ENCODE data around the gene PLD6.

PLD6 gene

GRCh38 chr17:17216776-17217175 is 10.6 kb upstream of the PLD6 start:
- H3K4me2 ChIP-seq (ENCODE audit: low read depth, low read length, poor library complexity, severe bottlenecking): no peak overlapping the region
- H4K20me1 ChIP-seq (ENCODE audit: low read depth, low read length): no peaks in the 10 kb centered on the region
- no peaks in the 10 kb centered on the region for H3F3A ChIP-seq (ENCODE audit: insufficient read depth)
- no peaks in the 10 kb centered on the region for H3K79me2 ChIP-seq (ENCODE audit: insufficient read depth, low read length)
- TF ChIP-seq EZH2phosphoT487 (conservative IDR thresholded peaks at IDR 0.05; ENCODE audit: low read length): no peak
- no peak for TF ChIP-seq CTCF (IDR thresholded peaks at IDR 0.05; ENCODE audit: insufficient read depth, low read length, poor library complexity, severe bottlenecking)
- no peaks in the 10 kb centered on the region for H3K9me3 ChIP-seq (ENCODE audit: insufficient read depth, low read length)
- no peaks in the 10 kb centered on the region for H3K36me3 ChIP-seq (ENCODE audit: low read length)
- no peaks in the 10 kb centered on the region for H3K27me3 ChIP-seq (ENCODE audit: low read length)
- H3K27ac ChIP-seq (ENCODE audit: low read depth, low read length): no peak overlapping the region
- no peaks in the 10 kb centered on the region for H3K9me2 ChIP-seq (replicated peaks; ENCODE audit: insufficient read depth, low read length)
- no peak overlapping the region for H2AFZ ChIP-seq (ENCODE audit: low read depth, low read length, severe bottlenecking)
- no peak overlapping the region for H3K4me3 ChIP-seq (ENCODE audit: insufficient read depth, low read length, poor library complexity, severe bottlenecking)
- no peak overlapping the region for H3K9ac ChIP-seq (ENCODE audit: low read length)

DNA sequence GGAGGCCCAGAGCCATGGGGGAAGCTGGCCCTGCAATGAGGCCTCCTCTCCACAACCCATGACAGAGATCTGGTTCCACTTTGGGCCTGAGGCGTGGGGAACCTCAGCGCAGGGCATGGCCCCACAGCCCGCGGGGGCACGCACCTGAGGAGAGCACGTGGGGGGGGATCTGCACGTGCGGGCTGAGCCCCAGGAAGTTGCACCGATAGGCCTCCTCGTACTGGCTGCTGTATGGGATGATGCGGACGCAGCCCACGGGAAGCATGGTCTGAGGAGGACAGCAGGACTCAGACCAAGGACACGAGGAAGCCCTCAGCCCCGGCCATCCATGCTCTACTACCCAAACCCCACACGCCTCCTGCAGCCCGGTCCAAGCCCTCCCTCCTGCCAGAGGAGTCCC is 10.1 kb upstream of the PLD6 start:
- Histone ChIP-seq H3K36me3 (ENCODE audit: low read length) (no peaks in the 10 kb centered on the region), H3K9me2 (replicated peaks; ENCODE audit: insufficient read depth, low read length) (no peaks in the 10 kb centered on the region), H3K79me2 (ENCODE audit: insufficient read depth, low read length) (no peaks in the 10 kb centered on the region), H2AFZ (ENCODE audit: low read depth, low read length, severe bottlenecking) (no peak overlapping the region), H3F3A (ENCODE audit: insufficient read depth) (no peaks in the 10 kb centered on the region), H3K9ac (ENCODE audit: low read length) (no peak overlapping the region), H3K27me3 (ENCODE audit: low read length) (no peaks in the 10 kb centered on the region), H3K27ac (ENCODE audit: low read depth, low read length) (no peak overlapping the region), H4K20me1 (ENCODE audit: low read depth, low read length) (no peaks in the 10 kb centered on the region), H3K9me3 (ENCODE audit: insufficient read depth, low read length) (no peaks in the 10 kb centered on the region), H3K4me2 (ENCODE audit: low read depth, low read length, poor library complexity, severe bottlenecking) (no peak overlapping the region), H3K4me3 (ENCODE audit: insufficient read depth, low read length, poor library complexity, severe bottlenecking) (no peak overlapping the region)
- TF ChIP-seq EZH2phosphoT487 (conservative IDR thresholded peaks at IDR 0.05; ENCODE audit: low read length): no peak
- no peak for TF ChIP-seq CTCF (IDR thresholded peaks at IDR 0.05; ENCODE audit: insufficient read depth, low read length, poor library complexity, severe bottlenecking)

DNA sequence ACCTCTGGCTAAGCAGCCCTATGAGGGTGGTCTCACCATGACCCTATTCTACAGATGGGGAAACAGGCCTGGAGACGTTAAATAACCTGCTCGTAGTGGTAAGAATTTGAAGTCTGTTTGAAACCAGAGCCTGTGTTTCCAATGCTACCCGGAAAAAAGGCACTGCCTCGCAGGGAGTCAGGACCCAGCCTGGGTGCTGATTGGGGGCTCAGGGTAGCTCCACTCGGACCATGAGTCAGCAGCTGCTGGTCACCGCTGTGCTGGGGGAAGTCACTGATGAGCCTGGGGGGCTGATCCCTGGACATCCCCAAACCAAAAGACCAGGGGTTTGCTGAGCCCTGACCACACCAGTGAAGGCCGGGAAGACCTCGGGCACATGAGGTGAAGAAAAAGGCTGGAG is 9.4 kb upstream of the PLD6 start:
- TF ChIP-seq EZH2phosphoT487 (conservative IDR thresholded peaks at IDR 0.05; ENCODE audit: low read length) (no peak), CTCF (IDR thresholded peaks at IDR 0.05; ENCODE audit: insufficient read depth, low read length, poor library complexity, severe bottlenecking) (no peak)
- Histone ChIP-seq H3K9ac (ENCODE audit: low read length) (no peak overlapping the region), H3K27ac (ENCODE audit: low read depth, low read length) (no peak overlapping the region), H3K4me2 (ENCODE audit: low read depth, low read length, poor library complexity, severe bottlenecking) (no peak overlapping the region), H3K4me3 (ENCODE audit: insufficient read depth, low read length, poor library complexity, severe bottlenecking) (no peak overlapping the region), H3F3A (ENCODE audit: insufficient read depth) (no peaks in the 10 kb centered on the region), H3K79me2 (ENCODE audit: insufficient read depth, low read length) (no peaks in the 10 kb centered on the region), H2AFZ (ENCODE audit: low read depth, low read length, severe bottlenecking) (no peak overlapping the region), H3K9me2 (replicated peaks; ENCODE audit: insufficient read depth, low read length) (no peaks in the 10 kb centered on the region), H3K9me3 (ENCODE audit: insufficient read depth, low read length) (no peaks in the 10 kb centered on the region), H3K36me3 (ENCODE audit: low read length) (no peaks in the 10 kb centered on the region), H3K27me3 (ENCODE audit: low read length) (no peaks in the 10 kb centered on the region), H4K20me1 (ENCODE audit: low read depth, low read length) (no peaks in the 10 kb centered on the region)
